Measurements from ENCODE around the gene EGLN2. TPM values are rescaled to one million over a fixed set of nuclear protein-coding genes. Genes with fewer than 3 reads are reported as not detected.
"Not testable (repeated sequence)": the region's sequence is repeated elsewhere in the genome, so short reads cannot be mapped to it uniquely, and the experiment has no call there.

EGLN2 gene
- total RNA-seq, 1 donor from 2014 or later, result 86.1 TPM

DNA sequence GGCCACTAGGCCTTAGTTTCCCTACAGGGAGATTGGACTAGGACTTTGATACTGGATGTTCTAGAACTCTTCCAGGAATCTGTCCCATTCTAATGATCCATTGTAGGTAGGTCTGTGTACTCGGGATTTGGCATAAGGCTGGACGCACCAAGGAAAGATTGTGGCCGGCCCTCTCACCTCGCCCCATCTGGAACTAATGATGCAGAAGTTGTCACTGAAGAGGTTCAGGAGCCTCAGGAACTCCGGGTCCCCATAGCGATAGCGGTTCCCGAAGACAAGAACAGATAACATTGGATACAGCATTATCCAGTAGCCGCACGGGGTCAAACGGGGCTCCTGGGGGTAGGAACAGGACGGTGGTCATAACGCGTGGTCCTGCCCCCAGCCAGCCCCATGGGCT is 11.2 kb downstream of the EGLN2 start:
- TF ChIP-seq, protein P1, sequence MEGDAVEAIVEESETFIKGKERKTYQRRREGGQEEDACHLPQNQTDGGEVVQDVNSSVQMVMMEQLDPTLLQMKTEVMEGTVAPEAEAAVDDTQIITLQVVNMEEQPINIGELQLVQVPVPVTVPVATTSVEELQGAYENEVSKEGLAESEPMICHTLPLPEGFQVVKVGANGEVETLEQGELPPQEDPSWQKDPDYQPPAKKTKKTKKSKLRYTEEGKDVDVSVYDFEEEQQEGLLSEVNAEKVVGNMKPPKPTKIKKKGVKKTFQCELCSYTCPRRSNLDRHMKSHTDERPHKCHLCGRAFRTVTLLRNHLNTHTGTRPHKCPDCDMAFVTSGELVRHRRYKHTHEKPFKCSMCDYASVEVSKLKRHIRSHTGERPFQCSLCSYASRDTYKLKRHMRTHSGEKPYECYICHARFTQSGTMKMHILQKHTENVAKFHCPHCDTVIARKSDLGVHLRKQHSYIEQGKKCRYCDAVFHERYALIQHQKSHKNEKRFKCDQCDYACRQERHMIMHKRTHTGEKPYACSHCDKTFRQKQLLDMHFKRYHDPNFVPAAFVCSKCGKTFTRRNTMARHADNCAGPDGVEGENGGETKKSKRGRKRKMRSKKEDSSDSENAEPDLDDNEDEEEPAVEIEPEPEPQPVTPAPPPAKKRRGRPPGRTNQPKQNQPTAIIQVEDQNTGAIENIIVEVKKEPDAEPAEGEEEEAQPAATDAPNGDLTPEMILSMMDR (IDR thresholded peaks at IDR 0.05; ENCODE audit: insufficient read depth, low read length, severe bottlenecking), result no peak
- Histone ChIP-seq H3K27me3 (ENCODE audit: control insufficient read depth, insufficient read depth, low read length) (no peaks in the 10 kb centered on the region), H3K36me3 (ENCODE audit: control insufficient read depth, insufficient read depth, low read length) (peaks cover 12% of the 10 kb centered on the region), H3K4me3 (ENCODE audit: low read depth, low read length) (peak overlapping the region; percentile 43)
- FAIRE-seq, result no peak
- DNase-seq (ENCODE audit: low read depth), result no peak

DNA sequence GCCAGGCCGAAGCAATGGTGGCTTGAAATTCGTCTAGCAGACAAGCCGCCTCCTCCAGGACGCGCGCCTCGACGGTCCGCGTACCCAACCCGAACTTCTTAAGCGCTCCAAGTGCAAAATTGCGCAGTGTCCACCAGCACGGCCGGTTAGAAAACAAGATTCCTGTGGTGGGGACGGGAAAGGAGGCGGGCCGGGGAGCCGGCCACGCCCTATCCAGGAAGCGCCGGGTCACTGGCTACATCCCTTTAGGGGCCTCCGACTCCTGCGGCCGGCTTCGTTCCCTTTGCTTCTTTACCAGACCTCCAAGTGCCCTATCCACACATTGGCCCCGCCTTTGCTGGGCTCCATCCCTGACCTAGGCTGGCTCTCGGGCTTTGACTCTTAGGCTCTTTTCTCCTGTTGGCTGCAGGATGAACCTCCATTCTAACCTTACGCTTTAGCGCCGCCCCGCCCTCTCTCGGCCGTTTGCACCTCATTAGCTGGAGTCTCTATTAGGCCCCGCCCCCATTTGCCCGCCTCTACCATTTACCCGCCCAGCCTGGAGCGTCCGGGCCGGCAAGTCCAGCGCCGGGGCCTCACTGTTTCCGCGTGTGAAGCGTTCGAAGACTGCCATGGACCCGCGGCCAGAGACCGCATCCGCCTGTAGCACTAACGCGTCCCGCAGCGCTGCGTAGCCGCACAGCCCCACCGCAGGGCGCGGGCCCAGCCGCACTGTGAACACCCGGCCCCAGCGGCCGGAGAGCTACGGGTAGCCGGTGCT is 11.8 kb downstream of the EGLN2 start:
- peak overlapping the region; percentile 43 for H3K4me3 ChIP-seq (ENCODE audit: low read depth, low read length)
- FAIRE-seq, result peak; percentile 32

DNA sequence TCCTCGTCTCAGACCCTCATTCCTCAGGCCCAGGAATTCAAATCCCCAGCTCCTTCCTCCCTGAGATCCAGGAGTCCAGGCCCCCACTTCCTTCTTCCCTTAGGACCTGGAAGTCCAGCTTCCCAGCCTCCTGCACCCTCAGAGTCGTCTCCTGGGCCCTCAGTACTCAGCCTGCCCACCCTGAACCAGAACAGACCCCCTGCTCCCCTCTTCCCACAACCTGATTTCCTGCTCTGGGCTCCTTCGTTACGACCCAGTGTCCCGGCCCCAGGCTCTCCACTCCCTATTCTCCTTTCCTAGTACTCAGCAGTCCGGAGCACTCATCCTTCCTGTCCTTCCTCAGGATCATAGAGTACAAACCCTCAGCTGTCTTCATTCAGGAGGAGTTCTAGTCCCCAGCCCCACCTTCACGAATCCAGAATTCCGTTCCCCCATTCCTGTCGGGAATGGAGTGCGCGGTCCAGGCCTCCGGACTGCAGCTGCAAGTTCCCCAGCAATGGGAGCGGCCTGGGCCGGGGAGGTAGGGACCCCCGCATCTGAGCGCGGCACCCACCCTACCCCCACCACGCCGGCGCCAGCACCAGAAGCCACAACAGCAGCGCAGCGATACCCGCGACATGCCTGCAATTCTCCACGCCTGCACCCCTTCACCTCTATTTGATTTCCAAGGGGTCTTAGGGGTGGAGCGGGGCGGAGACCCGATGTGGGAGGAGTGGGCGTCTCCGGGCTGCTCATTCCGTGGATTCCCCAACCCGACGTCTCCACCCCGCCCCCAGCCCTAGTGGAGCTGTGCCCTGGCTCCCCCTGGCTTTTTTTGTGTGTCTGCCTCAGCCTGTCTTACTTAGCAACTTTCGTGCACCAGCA is 12.7 kb downstream of the EGLN2 start:
- peak; percentile 85 for FAIRE-seq
- Histone ChIP-seq H3K27me3 (ENCODE audit: control insufficient read depth, insufficient read depth, low read length) (no peaks in the 10 kb centered on the region), H3K36me3 (ENCODE audit: control insufficient read depth, insufficient read depth, low read length) (peaks cover 10% of the 10 kb centered on the region), H3K4me3 (ENCODE audit: low read depth, low read length) (peak overlapping the region; percentile 43)
- TF ChIP-seq, protein P1 (IDR thresholded peaks at IDR 0.05; ENCODE audit: insufficient read depth, low read length, severe bottlenecking), result peak; percentile 4
- DNase-seq (ENCODE audit: low read depth), result no peak

More for the DNA sequence above, 11.8 kb downstream of the EGLN2 start:
- peaks cover 12% of the 10 kb centered on the region for H3K36me3 ChIP-seq (ENCODE audit: control insufficient read depth, insufficient read depth, low read length)
- H3K27me3 ChIP-seq (ENCODE audit: control insufficient read depth, insufficient read depth, low read length), result not testable (repeated sequence)
- peak; percentile 58 for DNase-seq (ENCODE audit: low read depth)

DNA sequence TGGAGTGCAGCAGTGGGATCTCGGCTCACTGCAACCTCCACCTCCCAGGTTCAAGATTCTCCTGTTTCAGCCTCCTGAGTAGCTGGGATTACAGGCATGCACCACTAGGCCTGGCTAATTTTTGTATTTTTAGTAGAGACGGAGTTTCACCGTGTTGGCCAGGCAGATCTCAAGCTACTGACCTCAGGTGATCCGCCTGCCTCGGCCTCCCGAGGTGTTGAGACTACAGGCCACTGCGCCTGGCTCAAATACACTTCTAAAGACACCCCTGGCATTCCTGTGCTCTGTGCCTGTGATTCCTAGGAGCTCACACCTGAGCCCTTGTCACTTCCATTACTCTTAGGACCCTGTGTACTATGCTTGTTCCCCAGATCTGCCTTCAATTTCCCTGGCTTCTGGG is 13.6 kb downstream of the EGLN2 start:
- not testable (repeated sequence) for H3K4me3 ChIP-seq (ENCODE audit: low read depth, low read length); H3K36me3 ChIP-seq (ENCODE audit: control insufficient read depth, insufficient read depth, low read length); H3K27me3 ChIP-seq (ENCODE audit: control insufficient read depth, insufficient read depth, low read length); FAIRE-seq; DNase-seq (ENCODE audit: low read depth)

DNA sequence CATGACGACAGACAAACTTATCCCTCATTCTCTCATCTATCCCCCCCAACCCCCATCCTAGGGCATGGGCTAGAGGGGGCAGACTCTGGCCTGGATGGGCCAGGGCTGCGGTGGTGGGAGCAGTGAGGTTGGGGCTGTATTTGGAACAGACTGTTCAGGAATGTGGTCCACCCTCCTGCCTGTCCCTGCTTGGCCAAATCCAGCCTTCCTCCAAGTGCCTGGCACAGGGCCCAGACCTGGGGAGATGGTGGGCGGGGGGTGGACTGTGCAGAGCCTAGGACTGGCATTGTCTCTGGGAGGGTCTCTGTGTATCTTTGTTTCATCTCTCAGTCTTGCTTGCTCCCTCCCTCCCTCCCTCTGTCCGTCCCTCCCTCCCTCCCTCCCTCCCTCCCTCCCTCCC is 14.2 kb downstream of the EGLN2 start:
- DNase-seq (ENCODE audit: low read depth) (no peak), FAIRE-seq (no peak)
- Histone ChIP-seq H3K27me3 (ENCODE audit: control insufficient read depth, insufficient read depth, low read length) (no peaks in the 10 kb centered on the region), H3K36me3 (ENCODE audit: control insufficient read depth, insufficient read depth, low read length) (peaks cover 3% of the 10 kb centered on the region), H3K4me3 (ENCODE audit: low read depth, low read length) (no peak overlapping the region)
- TF ChIP-seq, protein P1 (IDR thresholded peaks at IDR 0.05; ENCODE audit: insufficient read depth, low read length, severe bottlenecking), result no peak

DNA sequence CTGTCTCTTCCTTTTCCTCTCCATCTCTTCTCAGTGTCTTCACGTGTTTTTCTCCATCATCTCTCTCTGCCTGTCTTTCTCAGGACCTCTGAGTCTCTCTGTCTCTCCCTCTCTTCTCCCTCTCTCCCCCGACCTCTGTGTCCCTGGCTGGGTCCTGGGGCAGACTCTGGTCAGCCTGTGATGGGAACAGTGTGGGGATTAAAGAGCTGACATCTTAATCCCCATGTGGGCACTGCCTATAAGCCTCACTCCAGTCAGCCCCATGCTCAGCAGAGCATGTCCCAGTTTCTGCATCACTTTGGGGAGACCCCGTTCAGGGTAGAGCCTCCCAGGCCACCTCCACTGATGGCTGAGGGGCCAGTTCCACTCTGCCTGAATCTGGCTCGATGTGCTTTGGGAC is 16.2 kb downstream of the EGLN2 start:
- DNase-seq (ENCODE audit: low read depth) (no peak), FAIRE-seq (no peak)
- H3K36me3 ChIP-seq (ENCODE audit: control insufficient read depth, insufficient read depth, low read length), result no peaks in the 10 kb centered on the region
- H3K4me3 ChIP-seq (ENCODE audit: low read depth, low read length), result no peak overlapping the region
- no peaks in the 10 kb centered on the region for H3K27me3 ChIP-seq (ENCODE audit: control insufficient read depth, insufficient read depth, low read length)
- TF ChIP-seq, protein P1 (IDR thresholded peaks at IDR 0.05; ENCODE audit: insufficient read depth, low read length, severe bottlenecking), result no peak

All from bronchial epithelial cell (primary cell).